NCI-H524 (cell line): ENCODE results near the gene HOXB4.
A peak's percentile ranks its signal among the peaks of the same experiment; 100 is the strongest.

Experiments
- DNase-seq, 2 experiments: peaks; one replicate each; lab custom pipeline; 2025; lab: John Stamatoyannopoulos, UW

The HOXB4 gene

DNA sequence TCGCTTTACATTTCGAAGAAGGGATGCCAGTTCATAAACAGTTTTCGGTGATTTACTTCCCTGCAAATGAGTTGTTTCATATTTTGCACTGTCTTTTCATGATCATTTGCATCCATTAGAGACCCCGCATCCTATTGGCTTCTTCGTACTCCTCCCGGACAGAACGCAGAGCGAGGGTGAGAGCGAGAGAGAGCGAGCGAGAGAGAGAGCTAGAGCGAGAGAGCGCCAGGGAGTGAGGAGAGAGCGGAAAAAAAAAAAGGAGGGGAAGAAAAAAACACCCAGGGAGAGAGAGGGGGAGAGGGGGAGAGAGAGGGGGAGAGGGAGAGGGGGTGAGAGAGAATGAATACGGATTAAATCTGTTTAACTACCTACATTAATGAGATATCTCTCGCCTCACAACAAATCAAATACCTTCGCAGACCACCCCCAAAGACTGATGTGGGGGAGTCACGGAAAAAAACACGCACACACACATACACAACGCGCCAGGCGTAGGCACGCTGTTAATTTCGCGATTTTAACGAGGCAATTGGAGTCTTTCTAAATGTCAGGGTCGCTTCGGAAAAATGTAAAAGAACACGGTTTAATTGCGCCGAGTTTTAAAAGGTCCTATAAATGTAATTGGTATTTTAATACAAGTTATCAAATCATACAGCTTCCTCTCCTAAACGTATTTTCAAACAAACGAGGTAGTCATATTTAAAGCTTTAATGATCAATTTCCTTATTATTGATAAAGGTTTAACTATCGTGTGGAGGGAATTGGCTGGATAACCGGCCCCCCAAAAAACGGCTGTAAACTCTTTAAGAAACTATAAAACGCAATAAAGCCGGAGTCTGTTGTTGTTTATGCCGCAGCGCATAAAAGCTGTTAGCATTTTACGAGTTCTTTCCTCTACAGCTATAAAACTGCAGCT, 37.2 kb upstream of the HOXB4 start, which contains the start of gene HOXB8:
Gene HOXB8 (minus strand): TSS at position 246 of the 916 bp plus-strand sequence. CDS start 588 bp downstream, outside the sequence.
- DNase-seq: no peak

- peak in 1 of 2 experiments; percentile 46 for DNase-seq
Measured at GRCh38 chr17:48613862-48614694, 35.9 kb upstream of the HOXB4 start.

DNA sequence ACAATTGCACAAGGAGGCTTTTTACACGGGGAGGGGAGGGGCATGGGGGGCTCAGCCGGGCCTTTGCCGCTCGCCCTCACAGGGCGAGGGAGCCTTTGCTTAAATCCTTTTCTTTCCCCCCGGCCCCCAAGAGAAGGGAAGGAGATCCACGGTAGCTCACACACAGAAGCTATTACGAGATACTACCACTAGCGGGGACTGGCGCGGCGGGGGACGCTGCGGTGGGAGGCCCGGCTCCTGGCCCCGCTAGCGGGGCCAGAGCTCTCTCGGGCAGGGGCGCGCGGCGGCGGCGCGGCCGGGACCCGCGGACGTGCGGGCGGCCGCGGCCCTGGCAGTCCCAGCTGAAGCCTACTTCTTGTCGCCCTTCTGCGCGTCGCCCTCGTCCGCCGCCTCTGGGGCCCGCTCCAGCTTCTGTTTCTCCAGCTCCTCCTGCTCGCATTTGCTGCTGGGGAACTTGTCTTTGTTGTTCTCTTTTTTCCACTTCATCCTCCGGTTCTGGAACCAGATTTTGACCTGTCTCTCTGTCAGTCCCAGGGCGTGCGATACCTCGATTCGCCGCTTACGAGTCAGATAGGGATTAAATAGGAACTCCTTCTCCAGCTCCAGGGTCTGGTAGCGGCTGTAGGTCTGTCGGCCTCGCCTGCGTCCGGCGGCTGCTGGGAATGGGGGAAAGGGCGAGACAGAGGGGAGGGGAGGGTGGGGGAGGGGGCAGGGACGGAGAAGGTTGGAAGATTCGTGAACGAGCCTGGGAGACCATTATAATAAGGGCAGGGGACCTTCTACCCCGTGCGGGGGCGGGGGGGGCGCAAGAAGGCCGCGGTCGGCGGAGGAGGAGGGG, 34.9 kb upstream of the HOXB4 start:
- DNase-seq: peak in 1 of 2 experiments; percentile 56

- DNase-seq: no peak
Measured at GRCh38 chr17:48612456-48612853, 34.3 kb upstream of the HOXB4 start.

DNA sequence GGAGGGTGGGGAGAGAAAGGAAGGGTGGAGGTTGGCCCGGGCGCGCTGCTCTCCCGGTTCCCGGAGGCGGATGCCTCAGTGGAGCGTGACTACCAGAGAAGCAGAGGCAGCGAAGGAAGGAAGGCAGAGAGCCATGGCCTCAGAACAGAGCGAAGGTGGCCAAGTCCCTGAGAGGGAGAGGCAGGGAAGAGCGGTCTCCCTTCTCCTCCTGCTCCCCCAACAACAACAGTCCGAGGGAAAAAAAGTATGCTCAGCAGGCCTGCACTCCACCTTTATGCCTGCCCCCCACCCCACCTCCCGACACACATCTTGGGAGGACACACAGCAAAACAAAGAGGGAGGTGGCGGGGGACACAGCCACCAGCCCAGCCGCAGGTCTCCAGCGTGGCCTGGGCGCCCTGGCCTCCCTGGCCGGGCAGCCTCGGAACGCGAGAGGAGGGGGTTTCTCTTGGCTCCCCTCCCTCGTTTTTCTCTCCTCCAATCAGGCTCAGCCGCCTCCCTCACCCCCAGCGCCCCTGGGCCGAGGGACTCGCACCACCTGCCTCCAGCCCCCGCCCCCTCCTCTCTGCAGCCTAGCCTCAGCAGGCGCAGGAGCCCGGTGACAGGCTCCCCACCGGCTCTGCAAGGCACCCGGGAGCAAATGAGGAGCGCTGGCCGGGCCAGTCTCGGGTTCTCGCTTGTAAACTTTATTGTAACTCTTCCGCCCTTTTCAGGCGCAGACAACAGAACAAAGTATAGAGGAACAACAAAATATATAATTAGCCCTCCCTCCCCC, 33.7 kb upstream of the HOXB4 start:
- no peak for DNase-seq

GRCh38 chr17:48611213-48611612, 33.1 kb upstream of the HOXB4 start:
- DNase-seq: peak in 1 of 2 experiments; percentile 48

DNA sequence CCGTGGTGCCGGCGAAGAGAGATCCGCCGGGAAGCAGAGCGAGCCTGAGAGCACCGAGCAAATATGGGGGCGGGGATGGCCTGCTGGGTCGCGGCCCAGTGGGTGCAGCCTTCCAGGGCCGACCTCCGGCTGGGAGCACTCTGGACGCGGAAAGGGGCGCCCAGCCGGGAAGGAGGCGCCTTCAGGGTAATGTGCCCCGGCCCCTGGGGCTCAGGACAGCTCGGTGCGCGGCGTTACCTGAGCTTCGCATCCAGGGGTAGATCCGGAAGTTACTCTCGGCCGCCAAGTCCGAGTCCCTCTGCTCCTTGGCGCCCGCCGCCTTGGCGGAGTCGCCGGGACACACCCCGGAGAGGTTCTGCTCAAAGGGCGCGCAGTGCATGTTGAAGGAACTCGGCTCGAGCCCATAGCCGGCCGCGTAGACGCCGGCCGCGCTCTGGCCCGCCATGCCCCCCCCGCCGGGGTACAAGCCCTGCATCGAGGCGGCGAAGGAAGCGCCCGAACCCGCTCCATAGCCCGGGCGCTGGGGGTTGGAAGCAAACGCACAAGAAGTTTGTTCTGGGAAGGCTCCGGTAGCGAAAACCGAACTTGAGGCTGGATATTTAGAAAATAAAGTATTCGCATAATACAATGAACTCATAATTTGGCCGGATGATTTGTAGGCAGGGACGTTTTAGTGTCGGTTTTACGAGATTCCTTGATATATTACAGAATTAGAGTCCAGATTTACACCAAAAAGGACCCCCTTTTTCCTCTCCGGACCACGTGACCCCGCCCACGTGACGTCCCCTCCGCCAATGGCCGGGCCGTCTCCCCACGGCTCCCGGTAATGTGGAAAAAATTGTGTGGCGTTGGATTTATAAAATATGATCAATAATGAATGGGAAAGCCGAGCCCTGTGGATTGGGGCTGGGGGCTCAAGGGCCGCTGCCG, 32.4 kb upstream of the HOXB4 start, which contains the start of gene HOXB7:
Gene HOXB7 (minus strand): TSS at position 736 of the 930 bp plus-strand sequence. CDS start 99 bp downstream, at position 637.
- DNase-seq: peak; percentile 56 to 67

DNA sequence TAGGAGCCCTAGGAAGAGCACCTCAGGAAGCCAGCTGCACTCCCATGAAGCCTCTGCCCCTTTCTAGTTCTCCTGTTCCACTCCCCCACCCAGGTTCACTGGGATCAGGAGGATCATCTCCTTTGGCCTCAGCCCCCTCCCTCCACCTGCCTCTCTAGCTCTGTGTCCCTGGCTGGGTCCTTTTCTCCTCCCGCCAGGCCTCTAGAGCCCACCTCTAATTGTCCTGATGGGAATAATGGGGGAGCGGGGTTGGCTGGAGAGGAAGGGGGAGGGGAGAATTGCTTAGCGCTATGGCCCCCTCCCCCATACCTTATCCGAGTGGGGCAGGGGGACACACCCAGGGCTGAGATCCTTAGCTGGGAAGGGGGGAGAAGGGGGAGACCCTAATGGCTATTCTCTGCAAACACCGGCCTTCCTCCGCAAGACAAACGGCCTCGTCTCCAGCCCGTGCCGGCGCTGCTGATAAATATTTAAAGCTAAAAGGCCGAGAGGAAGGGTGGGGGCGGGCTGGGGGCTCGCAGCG, 31.7 kb upstream of the HOXB4 start:
- DNase-seq: no peak

DNA sequence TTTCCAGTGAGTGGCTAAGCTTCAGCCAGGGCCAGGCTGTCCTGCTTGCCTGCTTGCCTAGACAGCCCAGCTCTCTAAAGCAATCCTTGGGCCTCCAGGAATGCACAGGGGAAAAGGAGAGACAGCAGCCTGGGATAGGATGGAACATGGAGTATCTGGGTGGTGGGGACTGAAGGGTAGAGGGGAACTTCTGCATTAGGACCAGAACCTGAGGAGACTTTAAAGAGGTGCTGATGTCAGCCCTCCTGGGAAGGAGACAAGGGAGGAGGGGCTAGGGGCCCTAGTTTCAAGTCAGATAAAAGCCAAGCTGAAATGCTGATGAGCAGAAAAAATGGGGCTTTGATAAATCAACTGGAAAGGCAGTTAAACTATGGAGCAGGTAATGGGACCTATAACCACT, 30.9 kb upstream of the HOXB4 start:
- DNase-seq: no peak

DNA sequence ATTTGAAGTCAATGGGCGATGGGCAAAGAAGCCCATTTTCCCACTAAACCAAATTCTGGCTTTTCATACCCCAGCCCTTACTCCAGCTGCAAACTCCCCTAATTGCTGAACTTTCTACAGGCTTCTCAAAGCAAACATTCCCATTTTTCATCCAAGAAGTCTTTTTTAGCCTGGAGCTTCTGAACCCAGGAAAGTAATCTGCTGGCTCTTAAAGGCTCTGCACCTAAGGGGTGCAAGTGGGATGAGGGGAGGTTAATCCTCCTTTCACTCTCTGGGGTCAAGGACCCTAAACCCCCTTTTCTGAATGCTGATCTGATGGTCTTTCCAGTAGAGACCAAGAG, 30.3 kb upstream of the HOXB4 start:
- no peak for DNase-seq

DNA sequence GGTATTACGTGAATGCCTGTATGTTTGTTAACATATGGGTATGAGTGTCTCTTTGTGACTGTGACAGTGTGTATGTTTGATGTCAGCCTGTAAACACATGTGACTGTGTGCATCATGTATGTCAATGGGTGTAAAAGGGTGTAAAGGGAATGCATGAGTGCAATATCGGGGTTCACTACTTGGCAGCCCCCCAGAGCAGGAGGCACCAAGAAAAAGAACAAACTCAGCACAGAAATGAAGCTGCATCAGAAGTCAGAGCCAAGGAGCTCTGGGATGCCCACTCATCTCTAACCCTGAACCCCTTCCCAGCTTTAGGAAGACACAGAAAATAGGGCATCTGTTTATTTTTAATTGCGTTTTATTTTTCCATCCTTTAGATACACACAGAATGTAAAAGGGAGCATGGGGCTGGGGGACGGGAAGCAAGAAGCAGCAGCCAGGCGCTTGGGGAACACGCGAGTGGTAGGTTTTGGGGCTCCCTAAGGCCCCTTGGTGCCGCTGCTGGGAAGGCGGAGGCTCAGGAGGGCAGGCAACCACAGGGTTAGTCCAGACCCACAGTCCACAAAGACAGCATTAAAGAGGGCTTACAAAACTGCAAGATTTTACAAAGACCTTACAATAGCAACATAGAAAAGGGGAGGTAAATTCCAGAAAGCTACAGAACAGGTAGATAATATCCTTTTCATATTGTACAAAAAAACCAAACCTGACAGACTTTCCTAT, 28.9 kb upstream of the HOXB4 start:
- DNase-seq: no peak

- DNase-seq: no peak
Measured at GRCh38 chr17:48605991-48606891, 28.1 kb upstream of the HOXB4 start.

DNA sequence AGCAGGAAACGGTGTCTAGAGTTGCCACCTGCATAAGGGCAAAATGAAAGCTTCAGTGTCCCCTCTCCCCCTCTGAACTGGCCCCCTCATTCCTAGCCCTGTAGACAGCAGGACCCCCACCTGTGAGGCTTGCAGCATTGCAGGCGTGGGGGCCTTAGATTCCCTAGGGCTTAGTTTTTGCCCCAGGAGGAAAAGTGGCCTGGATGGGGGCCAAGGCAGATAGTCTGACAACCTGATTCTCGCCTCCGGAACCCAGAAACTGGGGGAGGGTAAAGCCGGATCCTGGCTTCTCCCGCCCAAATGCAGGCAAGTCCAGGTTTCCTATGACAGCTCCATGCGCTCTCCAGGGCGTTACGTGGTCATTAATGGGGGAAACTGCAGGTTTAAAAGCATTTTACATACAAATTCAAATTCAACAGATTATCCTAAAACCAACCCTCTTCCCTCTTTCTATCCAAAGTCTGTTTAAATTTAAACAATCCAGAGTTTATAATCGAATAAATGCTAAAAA, 27.3 kb upstream of the HOXB4 start:
- DNase-seq: no peak

DNA sequence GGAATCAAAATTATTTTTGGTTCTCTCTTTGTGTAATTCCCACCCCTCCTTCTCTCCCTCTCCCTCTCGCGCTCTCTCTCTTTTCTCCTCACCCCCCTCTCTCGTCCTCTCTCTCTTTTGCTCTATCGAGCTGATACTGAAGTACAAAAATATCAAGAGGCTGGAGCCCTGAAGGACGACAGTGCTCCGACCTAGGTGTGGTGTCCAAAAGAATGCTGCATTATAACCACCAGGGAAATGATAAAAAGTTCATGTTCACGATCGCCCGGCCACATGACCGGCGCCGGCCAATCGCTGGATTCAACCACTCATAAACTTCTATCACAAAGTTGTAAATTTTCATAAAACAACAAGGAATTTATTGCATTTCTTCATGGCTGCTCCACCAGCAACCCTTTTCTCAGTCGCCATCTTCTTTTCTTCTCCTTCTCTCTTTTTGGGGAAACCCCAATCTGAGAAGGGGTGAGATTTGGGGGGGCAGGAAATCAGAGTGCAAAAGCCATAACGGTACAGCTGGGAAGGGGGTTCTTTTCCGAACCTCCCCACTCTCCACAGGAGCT, 26.7 kb upstream of the HOXB4 start, which contains the start of gene HOXB6:
Gene HOXB6 (minus strand): TSS at position 217 of the 560 bp plus-strand sequence. CDS start 6,836 bp downstream, outside the sequence.
- no peak for DNase-seq

- no peak for DNase-seq
Measured at GRCh38 chr17:48603959-48604769, 26.0 kb upstream of the HOXB4 start.
